HepG2 (cell line): Measurements from ENCODE around the gene TMEM135. TPM values are rescaled to one million over a fixed set of nuclear protein-coding genes. Genes with fewer than 3 reads are reported as not detected.

Experiments used
- EHMT2 ChIP-seq: fragments of 200-600 bp; sonication (generic); IDR thresholded peaks from 2 replicates; pipeline ENCODE4 v1.7.0; 2017; ENCODE audit warnings: antibody characterized with exemption, low read depth, low read length, borderline replicate concordance
- GATAD1 ChIP-seq: IDR thresholded peaks from 2 replicates; pipeline ENCODE4 v1.6.1; 2016; ENCODE audit warnings: missing genetic modification reagents, missing compliant biosample characterization
- JUNB ChIP-seq: sonication (generic); formaldehyde crosslinking; IDR thresholded peaks from 2 replicates; pipeline ENCODE4 v1.8.0; 2022; ENCODE audit warnings: missing genetic modification reagents, mild to moderate bottlenecking, borderline replicate concordance
- NCOA1 ChIP-seq: sonication (generic); formaldehyde crosslinking; IDR thresholded peaks from 2 replicates; pipeline ENCODE4 v1.9.0; 2021; ENCODE audit warnings: missing genetic modification reagents
- NFIB ChIP-seq: sonication (generic); formaldehyde crosslinking; IDR thresholded peaks from 2 replicates; pipeline ENCODE4 v1.9.0; 2021; ENCODE audit warnings: missing genetic modification reagents, mild to moderate bottlenecking, borderline replicate concordance
- PITX1 ChIP-seq: sonication (generic); formaldehyde crosslinking; IDR thresholded peaks from 2 replicates; pipeline ENCODE4 v1.5.1; 2020; ENCODE audit warnings: mild to moderate bottlenecking, missing genetic modification reagents
- ZC3H4 ChIP-seq: sonication (generic); formaldehyde crosslinking; IDR thresholded peaks from 2 replicates; pipeline ENCODE4 v1.4.0; 2020; ENCODE audit warnings: missing genetic modification reagents, borderline replicate concordance
- polyA plus RNA-seq, 8 experiments: library from polyadenylated mRNA; depleted of rRNA in 3 of 8; stranded (reverse) in 7 of 8; unstranded in 1 of 8; fragments of >200 nt; fragmentation: Illumina TruSeq in 4 of 8; extraction: Trizol in 4 of 8; gene quantifications; 2 replicates each; pipeline versions ENCODE4 v1.2.1 to v1.2.3, GENCODE V29; 2011 to 2016; ENCODE audit warnings: low read depth in 4 of 8, missing spikeins in 1 of 8, mixed read lengths in 1 of 8; ENCODE audit not compliant: insufficient read depth in 1 of 8
- total RNA-seq, 5 experiments: library from RNA; depleted of rRNA; stranded (reverse); fragments of >200 nt; fragmentation: Illumina TruSeq; extraction: Trizol; gene quantifications; 2 replicates each; pipeline ENCODE4 v1.2.3, GENCODE V29; 2016; ENCODE audit warnings: low read depth in 1 of 5
- TF ChIP-seq, protein P1 (sequence below): sonication (generic); formaldehyde crosslinking; IDR thresholded peaks from 2 replicates; pipeline ENCODE4 v1.4.0; 2020; ENCODE audit warnings: mild to moderate bottlenecking, missing genetic modification reagents, borderline replicate concordance
- TF ChIP-seq, protein P2 (sequence below): sonication (generic); formaldehyde crosslinking; IDR thresholded peaks from 2 replicates; pipeline ENCODE4 v1.8.1; 2023; ENCODE audit warnings: missing genetic modification reagents, inconsistent platforms, borderline replicate concordance
- TF ChIP-seq, protein P3 (sequence below): sonication (generic); formaldehyde crosslinking; IDR thresholded peaks from 2 replicates; pipeline ENCODE4 v1.5.0; 2020; ENCODE audit warnings: missing genetic modification reagents, mild to moderate bottlenecking, borderline replicate concordance

Gene TMEM135
- total and polyA plus RNA-seq, 2 of the 13 experiments (the other 11 are each of a cell fraction or from before 2014, with no cell fraction given): 36.6 to 88.9 TPM

DNA sequence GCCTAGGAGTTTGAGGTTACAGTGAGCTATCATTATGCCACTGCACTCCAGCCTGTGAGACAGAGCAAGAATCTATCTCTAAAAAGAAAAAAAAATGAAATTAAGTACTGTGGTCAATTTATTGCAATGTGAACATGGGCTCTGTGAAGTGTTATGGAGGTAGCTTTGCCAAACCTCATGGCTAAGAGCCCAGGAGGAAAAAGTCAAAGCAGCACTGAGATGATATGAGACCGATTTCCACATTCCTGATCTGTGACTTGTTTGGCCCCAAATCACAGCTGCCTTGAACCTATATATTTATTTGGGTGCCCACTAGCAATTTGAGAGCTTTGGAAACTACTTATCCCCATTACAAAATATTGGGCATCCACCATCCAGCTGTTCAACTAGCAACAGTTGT, 29.8 kb upstream of the TMEM135 start (continued):
- TF ChIP-seq, protein P1, sequence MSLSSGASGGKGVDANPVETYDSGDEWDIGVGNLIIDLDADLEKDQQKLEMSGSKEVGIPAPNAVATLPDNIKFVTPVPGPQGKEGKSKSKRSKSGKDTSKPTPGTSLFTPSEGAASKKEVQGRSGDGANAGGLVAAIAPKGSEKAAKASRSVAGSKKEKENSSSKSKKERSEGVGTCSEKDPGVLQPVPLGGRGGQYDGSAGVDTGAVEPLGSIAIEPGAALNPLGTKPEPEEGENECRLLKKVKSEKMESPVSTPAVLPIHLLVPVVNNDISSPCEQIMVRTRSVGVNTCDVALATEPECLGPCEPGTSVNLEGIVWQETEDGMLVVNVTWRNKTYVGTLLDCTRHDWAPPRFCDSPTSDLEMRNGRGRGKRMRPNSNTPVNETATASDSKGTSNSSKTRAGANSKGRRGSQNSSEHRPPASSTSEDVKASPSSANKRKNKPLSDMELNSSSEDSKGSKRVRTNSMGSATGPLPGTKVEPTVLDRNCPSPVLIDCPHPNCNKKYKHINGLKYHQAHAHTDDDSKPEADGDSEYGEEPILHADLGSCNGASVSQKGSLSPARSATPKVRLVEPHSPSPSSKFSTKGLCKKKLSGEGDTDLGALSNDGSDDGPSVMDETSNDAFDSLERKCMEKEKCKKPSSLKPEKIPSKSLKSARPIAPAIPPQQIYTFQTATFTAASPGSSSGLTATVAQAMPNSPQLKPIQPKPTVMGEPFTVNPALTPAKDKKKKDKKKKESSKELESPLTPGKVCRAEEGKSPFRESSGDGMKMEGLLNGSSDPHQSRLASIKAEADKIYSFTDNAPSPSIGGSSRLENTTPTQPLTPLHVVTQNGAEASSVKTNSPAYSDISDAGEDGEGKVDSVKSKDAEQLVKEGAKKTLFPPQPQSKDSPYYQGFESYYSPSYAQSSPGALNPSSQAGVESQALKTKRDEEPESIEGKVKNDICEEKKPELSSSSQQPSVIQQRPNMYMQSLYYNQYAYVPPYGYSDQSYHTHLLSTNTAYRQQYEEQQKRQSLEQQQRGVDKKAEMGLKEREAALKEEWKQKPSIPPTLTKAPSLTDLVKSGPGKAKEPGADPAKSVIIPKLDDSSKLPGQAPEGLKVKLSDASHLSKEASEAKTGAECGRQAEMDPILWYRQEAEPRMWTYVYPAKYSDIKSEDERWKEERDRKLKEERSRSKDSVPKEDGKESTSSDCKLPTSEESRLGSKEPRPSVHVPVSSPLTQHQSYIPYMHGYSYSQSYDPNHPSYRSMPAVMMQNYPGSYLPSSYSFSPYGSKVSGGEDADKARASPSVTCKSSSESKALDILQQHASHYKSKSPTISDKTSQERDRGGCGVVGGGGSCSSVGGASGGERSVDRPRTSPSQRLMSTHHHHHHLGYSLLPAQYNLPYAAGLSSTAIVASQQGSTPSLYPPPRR: no peak
- TF ChIP-seq NFIB (CRISPR knock-in tag): no peak
- no peak for TF ChIP-seq GATAD1
- no peak for TF ChIP-seq EHMT2
- no peak for TF ChIP-seq NCOA1 (CRISPR knock-in tag)
- TF ChIP-seq PITX1: no peak
- TF ChIP-seq, protein P2, sequence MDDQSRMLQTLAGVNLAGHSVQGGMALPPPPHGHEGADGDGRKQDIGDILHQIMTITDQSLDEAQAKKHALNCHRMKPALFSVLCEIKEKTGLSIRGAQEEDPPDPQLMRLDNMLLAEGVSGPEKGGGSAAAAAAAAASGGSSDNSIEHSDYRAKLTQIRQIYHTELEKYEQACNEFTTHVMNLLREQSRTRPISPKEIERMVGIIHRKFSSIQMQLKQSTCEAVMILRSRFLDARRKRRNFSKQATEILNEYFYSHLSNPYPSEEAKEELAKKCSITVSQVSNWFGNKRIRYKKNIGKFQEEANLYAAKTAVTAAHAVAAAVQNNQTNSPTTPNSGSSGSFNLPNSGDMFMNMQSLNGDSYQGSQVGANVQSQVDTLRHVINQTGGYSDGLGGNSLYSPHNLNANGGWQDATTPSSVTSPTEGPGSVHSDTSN (CRISPR knock-in tag): no peak
- TF ChIP-seq JUNB (CRISPR knock-in tag): no peak
- TF ChIP-seq, protein P3, sequence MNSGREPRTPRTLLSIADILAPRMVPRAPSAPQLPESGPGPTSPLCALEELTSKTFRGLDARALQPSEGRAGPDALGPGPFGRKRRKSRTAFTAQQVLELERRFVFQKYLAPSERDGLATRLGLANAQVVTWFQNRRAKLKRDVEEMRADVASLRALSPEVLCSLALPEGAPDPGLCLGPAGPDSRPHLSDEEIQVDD: no peak
- no peak for TF ChIP-seq ZC3H4
